GM19467 (cell line): ENCODE results near the gene PTPRM.
"Not testable (repeated sequence)": the region's sequence is repeated elsewhere in the genome, so short reads cannot be mapped to it uniquely, and the experiment has no call there.

Experiments used
- ATAC-seq: cut with Tn5 transposase; IDR thresholded peaks from one replicate; pipeline ENCODE4 v1.9.1; 2021; ENCODE audit warnings: mild to moderate bottlenecking, moderate library complexity; ENCODE audit not compliant: unreplicated experiment

The PTPRM gene

GRCh38 chr18:7721532-7721931 is 154.4 kb downstream of the PTPRM start:
- ATAC-seq = no peak

DNA sequence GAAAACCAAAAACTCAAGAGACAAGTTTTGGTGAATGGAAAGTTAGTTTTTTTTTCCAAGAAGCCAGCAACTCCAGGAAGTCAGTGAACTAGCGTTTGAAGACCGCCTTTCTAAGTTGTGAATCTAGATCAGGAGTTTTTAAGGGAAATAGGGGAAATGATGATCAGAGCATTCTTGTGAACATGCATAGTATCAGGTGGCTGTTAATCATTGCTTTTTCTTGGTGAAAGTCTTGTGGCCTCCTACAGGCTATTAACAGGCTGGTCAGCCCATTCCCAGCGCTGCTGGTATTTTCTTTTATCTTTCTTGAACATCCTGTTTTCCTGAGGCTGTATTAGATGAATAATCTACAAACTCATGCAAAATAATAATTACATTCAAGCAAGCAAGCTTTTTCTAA is 155.8 kb downstream of the PTPRM start:
- no peak for ATAC-seq

DNA sequence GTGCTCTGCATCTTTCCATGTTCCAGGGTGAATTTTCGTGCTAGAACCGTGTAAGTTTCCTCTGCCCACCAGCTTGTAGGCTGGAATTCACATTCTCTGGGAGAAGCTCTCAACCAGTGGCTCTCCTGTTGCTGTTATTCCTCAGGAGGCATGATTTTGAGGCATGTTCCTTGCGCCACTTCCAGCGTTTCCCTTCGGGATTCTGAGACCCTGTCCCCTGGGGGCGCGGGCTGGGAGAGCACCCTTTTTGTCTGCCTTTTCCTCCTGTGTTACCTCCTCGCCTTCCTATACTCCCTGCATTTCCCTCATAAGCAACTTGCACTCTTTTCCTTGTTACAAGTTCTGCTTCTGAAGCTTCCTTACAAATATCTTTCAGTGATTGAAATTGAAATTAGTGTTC is 156.4 kb downstream of the PTPRM start:
- ATAC-seq = no peak

DNA sequence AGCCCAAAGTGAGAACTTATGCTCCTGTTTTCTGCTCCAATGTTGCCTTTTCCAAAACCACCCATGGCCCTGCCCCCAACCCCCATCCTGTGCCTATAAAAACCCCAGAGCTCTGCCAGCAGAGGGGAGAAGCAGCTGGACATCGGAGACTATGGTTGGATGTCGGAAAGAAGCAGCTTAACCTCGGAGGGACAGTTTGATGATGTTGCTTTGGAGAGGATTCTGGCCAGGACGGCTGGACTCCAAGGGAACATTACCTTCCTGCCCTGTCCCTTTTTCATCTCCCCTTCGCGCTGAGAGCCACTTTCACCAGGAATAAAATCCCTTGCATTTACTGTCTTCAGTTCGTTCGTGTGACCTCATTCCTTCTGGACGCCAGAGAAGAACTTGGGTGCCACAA is 158.4 kb downstream of the PTPRM start:
- ATAC-seq = no peak

DNA sequence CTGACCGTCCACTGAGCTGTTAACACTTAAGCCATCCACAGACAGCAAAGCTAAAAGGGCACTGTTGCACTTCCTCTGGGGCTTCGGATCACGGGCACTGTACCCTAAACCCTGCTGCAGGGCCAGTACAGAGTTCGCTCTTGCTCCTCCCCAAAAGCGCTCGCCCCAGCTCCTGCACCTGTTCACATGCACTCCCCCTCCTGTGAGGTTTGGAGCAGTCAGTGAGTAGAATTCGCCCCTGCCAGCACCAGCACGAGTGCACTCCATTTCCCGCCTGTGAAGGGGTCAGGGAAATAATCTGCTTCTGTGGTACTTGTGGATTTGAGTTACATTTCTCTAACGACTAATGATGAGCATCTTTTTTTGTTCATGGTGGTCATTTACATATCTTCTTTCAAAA is 158.8 kb downstream of the PTPRM start:
- no peak for ATAC-seq

DNA sequence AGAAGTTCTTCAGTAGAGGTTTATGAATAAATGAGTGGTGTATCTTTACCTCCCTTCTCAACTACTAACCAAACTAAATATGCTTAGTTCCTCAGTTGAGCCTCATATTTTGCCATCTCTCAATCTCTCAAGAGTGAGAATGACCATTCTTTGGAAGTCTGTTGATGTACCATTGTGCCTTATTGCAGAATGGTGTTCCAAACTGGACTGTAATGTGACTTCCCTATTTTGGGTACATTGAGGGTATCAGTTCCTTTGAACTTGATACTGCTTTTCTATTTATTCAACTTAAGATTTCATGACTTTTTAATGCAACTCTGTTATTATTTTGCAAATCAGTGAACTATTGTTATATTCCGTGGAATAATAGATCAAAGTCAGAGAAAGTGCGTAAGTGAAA is 159.4 kb downstream of the PTPRM start:
- no peak for ATAC-seq

DNA sequence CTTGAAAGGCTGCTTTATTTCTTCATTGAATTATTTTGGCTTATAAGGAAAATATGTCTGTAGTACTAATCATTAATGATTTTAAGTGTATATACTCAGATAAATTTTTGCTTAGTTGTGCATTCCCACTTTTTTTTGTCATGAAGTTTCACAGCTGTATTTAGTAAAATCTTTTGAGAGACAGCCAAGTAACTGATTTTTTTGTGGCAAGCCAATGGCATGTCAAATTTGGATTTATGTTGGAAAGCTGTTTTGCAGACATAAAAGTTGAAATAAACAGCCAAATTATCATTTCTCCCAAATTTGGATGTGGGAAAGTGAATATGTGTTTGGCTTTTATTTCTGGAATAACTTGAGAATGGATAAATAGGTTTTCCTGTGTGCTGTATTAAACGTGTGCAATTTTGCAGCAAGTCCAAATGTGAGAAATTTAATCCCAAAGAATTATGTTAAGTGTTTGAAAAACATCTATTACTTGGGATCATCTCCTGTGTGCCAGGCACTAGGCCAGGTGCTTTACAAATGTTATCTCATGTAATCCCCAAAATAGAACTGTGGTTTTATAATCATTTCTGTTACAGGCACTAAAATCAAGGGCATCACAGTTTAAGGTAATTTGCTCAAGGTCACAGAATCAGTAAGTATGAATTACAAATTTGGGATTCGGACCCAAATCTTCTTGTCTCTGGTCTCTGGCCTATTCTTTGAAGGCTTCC is 160.4 kb downstream of the PTPRM start:
- ATAC-seq = no peak

DNA sequence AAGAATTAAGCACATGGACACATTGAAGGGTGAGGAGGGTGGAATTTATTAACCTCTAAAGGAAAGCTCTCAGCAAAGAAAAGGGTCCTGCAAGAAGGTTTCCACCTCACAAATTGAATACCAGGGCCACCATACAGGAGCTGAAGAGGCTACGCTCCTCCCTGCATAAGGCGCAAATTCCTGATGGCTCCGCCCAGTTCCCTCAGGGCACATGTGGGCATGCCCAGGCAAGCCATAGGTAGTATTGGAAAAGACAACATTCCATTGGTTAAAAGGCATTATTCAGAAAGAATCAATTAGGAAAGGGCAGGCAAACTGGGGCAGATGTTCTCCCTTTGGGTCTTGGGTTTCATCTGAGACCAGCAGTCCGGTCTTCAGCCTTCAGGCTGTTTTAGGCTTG is 161.2 kb downstream of the PTPRM start:
- ATAC-seq = no peak

- no peak for ATAC-seq
Measured at GRCh38 chr18:7729868-7730267, 162.8 kb downstream of the PTPRM start.

DNA sequence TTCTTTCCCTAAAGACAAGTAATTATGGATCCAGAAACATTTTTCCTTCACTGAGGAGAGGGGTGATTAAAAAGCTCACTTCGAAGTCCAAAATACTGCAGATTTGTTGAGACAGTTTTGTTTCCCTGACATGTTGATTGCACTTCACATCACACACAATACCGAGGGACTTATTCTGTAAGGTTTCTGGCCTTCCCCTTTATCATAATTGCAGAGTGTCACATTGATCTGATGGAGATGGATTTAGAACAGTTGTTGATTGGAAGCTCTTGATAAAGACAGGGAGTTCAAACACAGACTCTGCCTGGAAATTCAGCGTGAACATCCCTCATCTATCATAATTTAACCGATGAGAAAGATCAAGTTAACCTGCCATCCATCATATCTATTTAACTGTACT is 163.6 kb downstream of the PTPRM start:
- no peak for ATAC-seq

DNA sequence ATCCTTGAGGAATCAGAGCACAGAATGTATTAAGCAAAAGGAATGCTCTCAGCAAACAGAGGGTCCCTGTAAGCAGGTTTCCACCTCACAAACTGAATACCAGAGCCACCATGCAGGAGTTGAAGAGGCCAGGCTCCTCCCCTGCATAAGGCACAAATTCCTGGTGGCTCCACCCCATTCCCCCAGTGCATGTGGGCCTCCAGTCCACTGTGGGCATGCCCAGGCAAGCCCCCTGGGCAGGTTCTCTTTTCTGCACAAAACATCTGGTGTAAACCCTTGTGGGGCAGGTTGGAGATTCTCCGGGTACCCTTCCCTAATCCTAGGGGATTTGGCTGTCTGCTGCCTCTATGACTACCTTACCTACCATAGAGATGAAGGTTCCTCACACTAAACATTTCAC is 166.5 kb downstream of the PTPRM start:
- no peak for ATAC-seq

DNA sequence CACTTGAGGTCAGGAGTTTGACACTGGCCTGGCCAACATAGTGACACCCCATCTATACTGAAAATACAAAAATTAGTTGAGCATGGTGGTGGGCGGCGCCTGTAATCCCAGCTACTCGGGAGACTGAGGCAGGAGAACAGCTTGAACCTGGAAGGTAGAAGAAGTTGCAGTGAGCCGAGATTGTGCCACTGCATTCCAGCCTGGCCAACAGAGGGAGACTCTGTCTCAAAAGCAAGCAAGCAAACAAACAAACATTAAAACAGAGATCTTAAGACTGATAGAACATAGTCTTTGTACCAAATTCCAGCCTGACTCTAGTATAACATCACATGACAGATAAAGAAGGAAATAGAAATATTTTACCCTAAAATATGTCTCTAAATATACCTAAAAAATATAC is 168.1 kb downstream of the PTPRM start:
- no peak for ATAC-seq

GRCh38 chr18:7735626-7736175 is 168.6 kb downstream of the PTPRM start:
- no peak for ATAC-seq

DNA sequence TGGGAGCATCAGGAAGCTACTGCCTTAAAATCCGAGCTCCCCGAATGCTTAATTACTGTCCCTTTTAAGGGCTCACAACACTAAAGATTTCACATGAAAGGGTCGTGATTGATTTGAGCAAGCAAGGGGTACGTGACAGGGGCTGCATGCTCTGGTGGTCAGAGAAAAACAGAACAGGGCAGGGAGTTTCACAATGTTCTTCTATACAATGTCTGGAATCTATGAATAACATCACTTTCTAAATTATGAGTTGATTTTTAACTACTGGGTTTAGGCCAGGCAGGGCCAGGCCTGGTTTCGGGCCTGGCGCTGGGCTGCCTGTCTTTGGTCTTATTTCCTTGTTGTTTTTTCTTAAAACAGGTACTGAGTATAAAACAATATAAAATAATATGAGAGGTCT is 169.4 kb downstream of the PTPRM start:
- ATAC-seq = not testable (repeated sequence)

DNA sequence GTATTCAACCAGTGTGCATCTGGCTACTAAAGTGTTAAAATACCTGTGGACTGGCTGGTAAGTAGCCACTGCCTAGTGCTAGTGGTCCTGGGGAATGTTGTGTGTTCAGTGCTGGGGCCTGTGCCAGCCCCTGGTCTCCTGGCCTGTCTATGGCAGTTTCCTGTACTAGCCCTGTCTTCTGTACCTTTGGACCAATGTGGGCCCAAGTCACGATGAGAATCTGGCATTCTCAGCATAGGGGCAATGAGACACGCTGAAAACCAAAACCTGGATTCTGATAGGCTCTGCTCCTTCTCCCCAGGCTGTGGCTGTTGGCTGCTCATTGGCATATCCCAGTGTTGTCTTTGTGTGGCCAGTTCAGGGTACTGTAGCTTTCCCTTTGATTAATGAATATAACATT is 170.4 kb downstream of the PTPRM start:
- no peak for ATAC-seq

GRCh38 chr18:7740821-7741220 is 173.7 kb downstream of the PTPRM start:
- no peak for ATAC-seq

GRCh38 chr18:7741640-7742039 is 174.5 kb downstream of the PTPRM start:
- ATAC-seq = no peak

GRCh38 chr18:7742224-7742623 is 175.1 kb downstream of the PTPRM start:
- no peak for ATAC-seq

GRCh38 chr18:7743256-7743655 is 176.1 kb downstream of the PTPRM start:
- no peak for ATAC-seq

- no peak for ATAC-seq
Measured at GRCh38 chr18:7746106-7746505, 179.0 kb downstream of the PTPRM start.

- ATAC-seq = no peak
Measured at GRCh38 chr18:7748251-7749007, 181.3 kb downstream of the PTPRM start.

DNA sequence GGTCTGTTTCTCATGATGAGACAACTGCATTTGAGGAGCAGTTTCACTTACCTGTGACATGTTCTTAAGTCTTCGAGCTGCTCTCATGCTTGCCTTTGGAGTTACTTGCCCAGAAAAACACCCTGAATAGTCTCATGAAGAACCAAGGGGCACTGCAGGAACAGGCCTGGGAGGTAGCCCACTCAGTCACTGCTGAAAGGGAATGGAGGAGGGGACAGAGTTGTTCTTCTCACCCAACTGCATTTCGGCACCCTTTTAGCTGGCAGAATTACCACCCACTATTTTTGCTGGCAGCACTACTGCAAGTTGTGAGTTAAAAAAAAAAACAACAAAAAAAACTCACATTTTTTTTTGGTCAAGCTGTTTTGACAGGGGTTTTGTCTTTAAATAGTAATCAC is 181.9 kb downstream of the PTPRM start:
- no peak for ATAC-seq
